Body of pancreas (tissue), 4 donors: ENCODE data around the gene IL2RA.

Source experiments
- CTCF ChIP-seq, 7 experiments: fragments of 450-650 bp in 4 of 7; fragments of 200-600 bp in 3 of 7; sonication (generic) in 3 of 7; IDR thresholded peaks; one replicate each; pipeline ENCODE4 v1.5.1; 2016 to 2019; ENCODE audit warnings: antibody characterized with exemption in 7 of 7
- POLR2A ChIP-seq, 3 donors: fragments of 450-650 bp; IDR thresholded peaks; one replicate each; pipeline ENCODE4 v1.6.1; 2016; ENCODE audit warnings: antibody characterized with exemption in 3 of 3, mild to moderate bottlenecking in 2 of 3

DNA sequence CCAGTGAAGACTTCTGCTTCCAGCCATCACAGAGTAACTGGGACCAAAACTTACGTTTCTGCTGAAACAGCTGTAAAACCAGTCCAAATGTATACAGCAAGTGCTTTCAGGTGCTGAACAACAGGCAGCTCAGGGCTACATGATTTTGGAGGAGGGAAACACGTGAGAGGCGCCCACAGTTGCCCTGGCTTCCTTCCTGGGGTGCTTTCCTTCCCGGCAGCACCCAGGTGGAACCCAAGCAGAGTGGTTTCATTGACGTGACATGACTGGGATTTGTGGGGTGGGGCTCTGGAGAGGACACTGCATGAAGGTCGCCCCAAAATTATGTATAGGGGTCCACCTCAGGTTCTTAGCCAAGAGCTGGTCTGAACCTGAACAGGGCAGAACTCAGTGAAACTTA is 34.2 kb downstream of the IL2RA start:
- TF ChIP-seq CTCF (IDR thresholded peaks at IDR 0.05) (no peak), POLR2A (IDR thresholded peaks at IDR 0.05) (no peak)
